ENCODE data around the gene SSTR3.

GRCh38 chr22:37211866-37212173, 457 bp downstream of the SSTR3 start:
- TF ChIP-seq CTCF (IDR thresholded peaks at IDR 0.05) (no peak), POLR2A (IDR thresholded peaks at IDR 0.05; ENCODE audit: low read depth) (no peak)
